ENCODE results near the gene KRT12.
"Not testable (repeated sequence)": the region's sequence is repeated elsewhere in the genome, so short reads cannot be mapped to it uniquely, and the experiment has no call there.

The KRT12 gene

GRCh38 chr17:40814657-40815056 lies 52.4 kb downstream of the KRT12 start:
- DNase-seq (ENCODE audit: low spot score), result not testable (repeated sequence)

GRCh38 chr17:40813804-40814203 lies 53.2 kb downstream of the KRT12 start:
- DNase-seq (ENCODE audit: low spot score), result no peak

- no peak for DNase-seq (ENCODE audit: low spot score)
These were observed 54.4 kb downstream of the KRT12 start for GRCh38 chr17:40812639-40813038.
